NB4 (cell line): ENCODE measurements around the gene TACC3.

Experiments used
- CTCF ChIP-seq: IDR thresholded peaks from one replicate; pipeline ENCODE4 v1.5.1; 2012; ENCODE audit warnings: low read depth, low read length
- MAX ChIP-seq: IDR thresholded peaks from 2 replicates; pipeline ENCODE4 v1.6.1; 2011; ENCODE audit warnings: low read depth, low read length
- MYC ChIP-seq: IDR thresholded peaks from 2 replicates; pipeline ENCODE4 v1.6.1; 2011; ENCODE audit warnings: low read depth, low read length
- POLR2A ChIP-seq: IDR thresholded peaks from 2 replicates; pipeline ENCODE4 v1.6.1; 2011; ENCODE audit warnings: mild to moderate bottlenecking; ENCODE audit not compliant: insufficient read length; ENCODE audit errors: extremely low read depth

GRCh38 chr4:1764670-1765069 lies 43.3 kb downstream of the TACC3 start:
- TF ChIP-seq MAX (no peak), CTCF (no peak), POLR2A (no peak), MYC (no peak)
